HL-60 (cell line): Measurements from ENCODE around the gene PIGC.

Source experiments
- DNase-seq, 2 experiments: peaks; one replicate each; pipeline ENCODE4 v3.0.0-alpha.2; 2010 to 2020; ENCODE audit warnings: low read depth in 1 of 2, low spot score in 1 of 2
- H3K27ac ChIP-seq: fragments of 250-450 bp; sonication (Bioruptor Pico); replicated peaks from 2 replicates; pipeline ENCODE4 v1.5.1; 2020; ENCODE audit warnings: mild to moderate bottlenecking, moderate library complexity
- H3K27me3 ChIP-seq: fragments of 250-450 bp; sonication (Bioruptor Pico); 2 replicates; pipeline ENCODE4 v1.5.1; 2021; ENCODE audit warnings: mild to moderate bottlenecking, moderate library complexity; ENCODE audit not compliant: insufficient read depth, poor library complexity, severe bottlenecking
- H3K4me3 ChIP-seq: replicated peaks from 2 replicates; pipeline ENCODE4 v1.5.1; 2011; ENCODE audit warnings: mild to moderate bottlenecking, control low read depth, low read length; ENCODE audit not compliant: insufficient read depth
- GABPA ChIP-seq: IDR thresholded peaks from 2 replicates; pipeline ENCODE4 v1.6.1; 2012; ENCODE audit warnings: low read depth
- POLR2AphosphoS5 ChIP-seq: IDR thresholded peaks from 2 replicates; pipeline ENCODE4 v1.6.1; 2012; ENCODE audit warnings: low read depth
- SPI1 ChIP-seq: IDR thresholded peaks from 2 replicates; pipeline ENCODE4 v1.6.1; 2012; ENCODE audit warnings: low read depth, mild to moderate bottlenecking, borderline replicate concordance
- TF ChIP-seq, protein P1 (sequence below): IDR thresholded peaks from one replicate; pipeline ENCODE4 v1.5.1; 2011; ENCODE audit warnings: low read length, control low read depth, inconsistent platforms; ENCODE audit not compliant: insufficient read depth
- TF ChIP-seq, protein P2 (sequence below): IDR thresholded peaks from 2 replicates; pipeline ENCODE4 v1.6.1; 2012; ENCODE audit warnings: low read depth; ENCODE audit not compliant: insufficient replicate concordance

Gene PIGC

DNA sequence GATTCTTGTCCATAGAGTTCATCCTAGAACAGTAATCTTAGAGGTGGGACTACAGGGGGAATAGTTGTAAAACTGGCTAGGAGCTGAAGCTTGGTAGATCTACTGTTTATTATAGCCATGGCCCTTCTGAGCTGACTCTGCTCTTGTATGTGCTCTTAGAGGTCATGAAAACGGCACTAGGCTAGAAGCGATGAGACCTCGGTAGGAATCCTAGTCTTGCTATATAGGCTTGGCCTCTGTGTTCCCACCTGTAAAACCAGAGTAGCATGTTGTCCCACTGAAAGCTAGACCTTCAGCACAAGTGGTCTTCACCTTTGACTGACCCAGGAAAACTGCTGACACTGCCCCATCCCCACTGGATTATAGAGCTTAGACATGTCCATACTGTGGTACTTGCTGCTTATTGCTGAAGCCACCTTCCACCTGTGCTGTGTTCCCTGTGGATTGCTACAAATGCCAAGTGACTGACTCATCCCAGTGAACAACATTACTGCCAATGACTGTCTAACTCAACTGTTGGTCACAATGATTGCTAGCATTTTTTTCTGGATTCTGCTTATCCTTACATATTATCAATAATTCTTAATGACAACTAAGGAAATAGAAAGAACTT, 23.0 kb upstream of the PIGC start:
- TF ChIP-seq GABPA (no peak), POLR2AphosphoS5 (no peak), SPI1 (no peak)
- TF ChIP-seq, protein P1, sequence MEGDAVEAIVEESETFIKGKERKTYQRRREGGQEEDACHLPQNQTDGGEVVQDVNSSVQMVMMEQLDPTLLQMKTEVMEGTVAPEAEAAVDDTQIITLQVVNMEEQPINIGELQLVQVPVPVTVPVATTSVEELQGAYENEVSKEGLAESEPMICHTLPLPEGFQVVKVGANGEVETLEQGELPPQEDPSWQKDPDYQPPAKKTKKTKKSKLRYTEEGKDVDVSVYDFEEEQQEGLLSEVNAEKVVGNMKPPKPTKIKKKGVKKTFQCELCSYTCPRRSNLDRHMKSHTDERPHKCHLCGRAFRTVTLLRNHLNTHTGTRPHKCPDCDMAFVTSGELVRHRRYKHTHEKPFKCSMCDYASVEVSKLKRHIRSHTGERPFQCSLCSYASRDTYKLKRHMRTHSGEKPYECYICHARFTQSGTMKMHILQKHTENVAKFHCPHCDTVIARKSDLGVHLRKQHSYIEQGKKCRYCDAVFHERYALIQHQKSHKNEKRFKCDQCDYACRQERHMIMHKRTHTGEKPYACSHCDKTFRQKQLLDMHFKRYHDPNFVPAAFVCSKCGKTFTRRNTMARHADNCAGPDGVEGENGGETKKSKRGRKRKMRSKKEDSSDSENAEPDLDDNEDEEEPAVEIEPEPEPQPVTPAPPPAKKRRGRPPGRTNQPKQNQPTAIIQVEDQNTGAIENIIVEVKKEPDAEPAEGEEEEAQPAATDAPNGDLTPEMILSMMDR = no peak
- TF ChIP-seq, protein P2, sequence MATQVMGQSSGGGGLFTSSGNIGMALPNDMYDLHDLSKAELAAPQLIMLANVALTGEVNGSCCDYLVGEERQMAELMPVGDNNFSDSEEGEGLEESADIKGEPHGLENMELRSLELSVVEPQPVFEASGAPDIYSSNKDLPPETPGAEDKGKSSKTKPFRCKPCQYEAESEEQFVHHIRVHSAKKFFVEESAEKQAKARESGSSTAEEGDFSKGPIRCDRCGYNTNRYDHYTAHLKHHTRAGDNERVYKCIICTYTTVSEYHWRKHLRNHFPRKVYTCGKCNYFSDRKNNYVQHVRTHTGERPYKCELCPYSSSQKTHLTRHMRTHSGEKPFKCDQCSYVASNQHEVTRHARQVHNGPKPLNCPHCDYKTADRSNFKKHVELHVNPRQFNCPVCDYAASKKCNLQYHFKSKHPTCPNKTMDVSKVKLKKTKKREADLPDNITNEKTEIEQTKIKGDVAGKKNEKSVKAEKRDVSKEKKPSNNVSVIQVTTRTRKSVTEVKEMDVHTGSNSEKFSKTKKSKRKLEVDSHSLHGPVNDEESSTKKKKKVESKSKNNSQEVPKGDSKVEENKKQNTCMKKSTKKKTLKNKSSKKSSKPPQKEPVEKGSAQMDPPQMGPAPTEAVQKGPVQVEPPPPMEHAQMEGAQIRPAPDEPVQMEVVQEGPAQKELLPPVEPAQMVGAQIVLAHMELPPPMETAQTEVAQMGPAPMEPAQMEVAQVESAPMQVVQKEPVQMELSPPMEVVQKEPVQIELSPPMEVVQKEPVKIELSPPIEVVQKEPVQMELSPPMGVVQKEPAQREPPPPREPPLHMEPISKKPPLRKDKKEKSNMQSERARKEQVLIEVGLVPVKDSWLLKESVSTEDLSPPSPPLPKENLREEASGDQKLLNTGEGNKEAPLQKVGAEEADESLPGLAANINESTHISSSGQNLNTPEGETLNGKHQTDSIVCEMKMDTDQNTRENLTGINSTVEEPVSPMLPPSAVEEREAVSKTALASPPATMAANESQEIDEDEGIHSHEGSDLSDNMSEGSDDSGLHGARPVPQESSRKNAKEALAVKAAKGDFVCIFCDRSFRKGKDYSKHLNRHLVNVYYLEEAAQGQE = no peak

DNA sequence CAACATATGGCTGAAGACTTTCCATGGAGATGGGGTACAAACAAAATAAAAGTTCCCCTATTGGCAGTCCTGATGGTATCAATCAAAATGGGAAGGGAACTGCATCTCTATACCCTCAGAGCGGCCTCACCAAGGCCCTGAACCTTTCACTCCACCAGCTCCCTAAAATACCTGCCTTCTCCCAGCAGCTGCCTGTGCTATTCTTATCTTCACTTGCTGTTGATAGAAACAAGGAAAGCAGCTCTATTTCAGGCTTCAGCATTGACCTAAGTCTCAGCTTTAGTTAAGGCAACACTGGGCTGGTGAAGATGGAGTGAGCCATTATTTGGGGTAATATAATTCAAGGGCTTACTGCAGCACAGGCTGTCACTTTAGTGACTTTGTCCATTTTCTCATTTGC, 21.7 kb upstream of the PIGC start:
- Histone ChIP-seq H3K4me3 (no peak overlapping the region), H3K27ac (no peak overlapping the region), H3K27me3 (no peaks in the 10 kb centered on the region)
- no peak for TF ChIP-seq GABPA
- no peak for TF ChIP-seq POLR2AphosphoS5
- no peak for TF ChIP-seq SPI1
- TF ChIP-seq, protein P2 = no peak
- TF ChIP-seq, protein P1 = no peak
- no peak for DNase-seq

More for the DNA sequence above, 23.0 kb upstream of the PIGC start:
- DNase-seq = no peak
- H3K27ac ChIP-seq = no peak overlapping the region
- H3K4me3 ChIP-seq = no peak overlapping the region
- H3K27me3 ChIP-seq = no peaks in the 10 kb centered on the region

DNA sequence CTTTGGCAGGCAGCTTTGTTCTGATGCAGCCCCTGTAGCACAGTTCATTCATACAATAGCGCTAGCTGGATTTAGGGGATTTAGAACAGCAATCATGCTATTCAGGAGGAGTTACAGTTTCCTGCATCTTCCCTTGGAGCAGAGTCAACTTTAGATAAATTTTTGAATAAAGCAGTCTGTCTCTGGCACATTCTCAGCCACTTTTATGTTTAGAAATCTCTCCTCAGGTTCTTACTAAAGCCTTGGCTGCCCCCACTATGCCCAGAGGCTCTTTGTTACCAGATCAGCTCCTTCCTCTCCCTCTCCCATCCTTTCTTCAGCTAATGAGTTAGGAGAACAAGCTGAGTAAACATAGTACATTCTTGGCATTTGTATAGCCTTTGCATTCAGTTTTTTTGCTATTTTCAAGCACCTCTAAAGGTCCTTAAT, 17.0 kb upstream of the PIGC start:
- H3K4me3 ChIP-seq = no peak overlapping the region
- H3K27me3 ChIP-seq = no peaks in the 10 kb centered on the region
- TF ChIP-seq, protein P1 = no peak
- TF ChIP-seq POLR2AphosphoS5 = no peak
- H3K27ac ChIP-seq = no peak overlapping the region
- DNase-seq = no peak

DNA sequence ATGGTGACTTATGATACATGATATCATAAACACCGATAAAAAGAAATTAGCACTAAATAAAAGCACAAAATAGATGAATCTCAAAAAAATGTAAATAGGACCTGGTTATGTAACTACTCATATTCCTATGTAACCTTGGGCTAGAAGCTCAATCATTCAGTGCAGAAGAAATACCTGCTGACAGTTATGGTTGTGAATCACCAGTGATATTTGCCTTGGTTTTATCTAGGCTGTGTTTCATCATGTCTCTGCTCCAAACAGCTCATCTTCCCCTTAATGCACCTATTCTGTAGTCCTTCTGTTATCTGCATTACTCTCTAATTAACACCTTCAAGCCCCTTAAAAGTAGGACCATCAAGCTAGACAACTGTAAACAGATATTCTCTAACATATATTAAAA, 16.3 kb upstream of the PIGC start:
- no peaks in the 10 kb centered on the region for H3K27me3 ChIP-seq
- H3K4me3 ChIP-seq = no peak overlapping the region
- no peak for DNase-seq
- TF ChIP-seq SPI1 (no peak), POLR2AphosphoS5 (no peak), GABPA (no peak)
- TF ChIP-seq, protein P2 = no peak
- TF ChIP-seq, protein P1 = no peak
- H3K27ac ChIP-seq = no peak overlapping the region
